Putamen (tissue), 1 donor: ENCODE data around the gene NUP62.

Experiments
- DNase-seq: peaks from one replicate; pipeline ENCODE4 v3.0.0-alpha.2; 2016; ENCODE audit warnings: low spot score

The NUP62 gene

DNA sequence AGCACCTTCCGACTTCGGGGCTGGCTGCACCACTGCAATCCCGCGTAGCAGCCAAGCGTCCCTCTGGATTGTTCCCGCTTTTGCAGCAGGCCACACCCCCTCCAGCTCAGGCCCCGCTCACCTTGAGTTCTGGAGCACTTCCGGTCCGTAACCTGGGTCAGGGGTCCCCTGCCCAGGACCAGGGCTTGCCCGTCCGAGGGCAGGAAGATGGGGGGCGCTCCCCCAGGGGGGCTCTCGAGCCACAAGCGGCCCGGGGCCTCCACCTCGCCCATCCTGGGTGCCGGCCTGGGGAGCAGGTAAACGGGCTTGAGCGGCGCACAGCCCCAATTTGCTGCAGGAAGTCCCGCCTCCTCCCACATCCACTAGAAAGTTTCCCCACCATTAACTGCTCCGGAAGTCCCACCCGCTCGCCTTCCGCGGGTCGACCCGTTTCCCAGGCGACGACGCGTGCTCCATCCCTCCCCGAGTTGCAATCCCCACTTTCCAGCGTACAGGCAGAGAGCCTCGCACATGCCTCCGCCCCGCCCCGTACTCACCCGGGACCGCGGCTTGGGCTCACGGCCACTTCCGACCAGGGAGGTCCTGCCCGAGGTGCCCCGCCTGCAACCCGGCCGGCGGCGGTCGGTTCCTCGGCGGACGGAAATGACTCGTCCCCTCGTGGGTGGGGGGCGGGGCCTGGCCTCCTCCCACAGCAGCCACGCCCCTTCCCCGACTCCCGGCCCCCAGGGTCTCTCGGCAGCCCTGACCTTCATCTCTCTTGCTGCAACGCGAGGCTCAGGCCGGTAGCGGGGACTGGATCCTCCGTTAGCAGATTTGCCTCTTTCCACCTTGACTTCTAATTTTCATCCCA is 62.1 kb downstream of the NUP62 start, which contains the start of gene PNKP:
Gene PNKP (minus strand): TSS at position 644 of the 850 bp plus-strand sequence. CDS start 372 bp downstream, at position 272.
- DNase-seq: peak; percentile 92

DNA sequence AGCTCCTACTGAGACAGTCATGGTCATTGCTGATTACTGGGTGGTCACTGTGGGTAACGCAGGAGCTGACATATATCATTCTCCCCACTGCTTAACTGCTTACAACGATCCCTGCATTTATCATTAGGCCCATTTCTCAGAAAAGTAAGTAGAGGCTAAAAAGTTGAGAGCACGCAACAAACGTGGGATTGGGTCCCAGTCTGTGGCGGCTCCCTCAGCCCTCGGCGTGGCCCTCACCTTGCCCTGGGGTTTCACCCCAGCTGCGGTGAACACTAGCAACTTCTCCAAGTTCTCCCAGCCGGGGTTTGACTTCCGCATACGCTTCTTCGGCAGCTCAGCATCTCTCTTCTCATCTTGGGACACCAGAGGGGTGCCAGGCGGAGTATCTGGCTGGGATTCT is 64.4 kb downstream of the NUP62 start:
- DNase-seq: no peak

DNA sequence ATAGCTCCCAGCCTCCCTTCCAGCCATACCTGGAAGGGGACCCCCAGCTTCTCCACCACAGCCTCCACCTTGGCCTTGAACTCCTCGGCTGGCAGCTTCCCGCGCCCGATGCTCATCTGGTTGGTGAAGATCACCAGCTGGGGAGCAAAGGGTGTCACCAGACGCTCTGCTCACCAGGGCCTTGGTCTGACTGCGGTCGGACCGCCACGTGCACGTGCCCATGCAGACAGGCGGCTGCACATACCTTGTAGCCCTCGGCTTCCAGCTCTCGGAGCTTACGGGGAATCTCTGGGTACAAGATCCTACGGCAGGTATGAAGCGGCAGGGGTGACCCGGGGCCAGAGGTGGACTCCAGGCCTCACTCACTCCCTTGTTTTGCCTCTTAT is 65.4 kb downstream of the NUP62 start:
- DNase-seq: no peak

DNA sequence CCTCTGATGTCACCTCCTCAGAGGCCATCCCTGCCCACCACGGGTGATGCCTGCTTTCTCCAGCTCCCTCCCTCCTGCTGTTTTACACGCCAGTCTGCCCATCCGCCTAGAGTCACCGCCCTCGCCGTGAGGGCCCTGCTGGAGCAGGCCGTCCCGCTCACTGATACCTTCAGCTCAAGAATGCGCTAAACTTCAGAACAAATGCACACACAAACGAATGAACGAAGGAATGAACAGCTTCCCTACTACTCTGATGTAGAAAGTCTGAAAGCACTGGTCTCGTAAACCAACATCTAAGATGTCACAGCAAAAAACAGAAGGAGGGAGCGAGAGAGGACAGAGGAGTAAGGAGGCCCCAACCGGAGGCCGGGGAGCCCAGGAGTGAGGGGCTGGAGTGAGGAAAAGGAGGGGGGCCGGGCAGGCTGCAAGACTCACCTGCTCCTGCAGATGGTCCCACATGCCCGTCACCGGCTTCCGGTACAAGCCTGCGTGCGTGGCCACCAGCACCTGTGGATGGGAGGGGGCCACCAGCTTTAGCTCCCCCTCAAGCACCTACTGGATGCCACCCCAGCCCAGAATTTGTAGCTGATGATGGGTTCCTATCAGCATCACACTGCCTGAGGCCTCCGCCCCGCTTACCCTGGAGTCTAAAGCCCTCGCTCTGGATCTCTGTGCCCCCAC is 65.9 kb downstream of the NUP62 start:
- DNase-seq: no peak

DNA sequence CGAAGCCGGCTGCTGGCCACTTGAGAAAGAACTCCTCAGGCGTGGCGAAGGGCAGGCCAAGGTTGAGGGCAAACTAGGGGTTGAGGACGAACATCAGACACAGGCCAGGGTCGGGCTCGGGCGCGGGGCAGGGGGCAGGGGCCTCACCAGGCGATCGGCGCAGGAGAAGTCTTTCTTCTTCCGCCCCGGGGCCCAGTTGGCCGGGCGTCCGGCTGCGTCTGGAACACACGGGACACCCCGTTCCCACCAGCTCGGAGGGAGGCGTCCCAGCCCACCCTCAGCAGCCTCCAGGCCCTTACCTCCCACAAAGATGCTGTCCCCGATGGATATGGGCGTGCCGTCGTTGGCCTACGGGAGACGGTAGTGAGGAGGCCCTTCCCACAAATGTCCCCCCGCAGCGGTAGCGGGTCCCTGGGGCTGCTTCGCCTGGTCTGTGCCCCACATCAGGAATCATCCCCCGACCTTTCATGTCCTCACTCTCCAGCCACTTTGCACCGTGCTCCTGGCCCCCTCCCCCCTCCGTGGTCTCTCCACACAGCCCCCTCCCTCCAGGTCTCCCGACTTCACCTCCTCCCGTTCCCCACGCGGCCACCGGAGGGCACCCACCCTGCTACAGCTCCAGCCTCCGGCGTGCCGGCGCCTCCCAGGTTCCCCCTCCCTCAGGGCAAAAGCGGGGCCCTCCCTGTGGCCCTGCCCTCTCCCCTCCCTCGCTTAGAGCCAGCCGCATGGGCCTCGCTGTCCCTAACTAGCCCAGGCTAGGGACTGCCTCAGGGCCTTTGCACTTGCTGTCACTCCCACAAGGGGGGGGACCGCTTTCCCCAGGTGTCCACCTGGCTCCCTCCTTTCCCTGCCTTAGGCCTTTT is 66.7 kb downstream of the NUP62 start:
- DNase-seq: no peak

DNA sequence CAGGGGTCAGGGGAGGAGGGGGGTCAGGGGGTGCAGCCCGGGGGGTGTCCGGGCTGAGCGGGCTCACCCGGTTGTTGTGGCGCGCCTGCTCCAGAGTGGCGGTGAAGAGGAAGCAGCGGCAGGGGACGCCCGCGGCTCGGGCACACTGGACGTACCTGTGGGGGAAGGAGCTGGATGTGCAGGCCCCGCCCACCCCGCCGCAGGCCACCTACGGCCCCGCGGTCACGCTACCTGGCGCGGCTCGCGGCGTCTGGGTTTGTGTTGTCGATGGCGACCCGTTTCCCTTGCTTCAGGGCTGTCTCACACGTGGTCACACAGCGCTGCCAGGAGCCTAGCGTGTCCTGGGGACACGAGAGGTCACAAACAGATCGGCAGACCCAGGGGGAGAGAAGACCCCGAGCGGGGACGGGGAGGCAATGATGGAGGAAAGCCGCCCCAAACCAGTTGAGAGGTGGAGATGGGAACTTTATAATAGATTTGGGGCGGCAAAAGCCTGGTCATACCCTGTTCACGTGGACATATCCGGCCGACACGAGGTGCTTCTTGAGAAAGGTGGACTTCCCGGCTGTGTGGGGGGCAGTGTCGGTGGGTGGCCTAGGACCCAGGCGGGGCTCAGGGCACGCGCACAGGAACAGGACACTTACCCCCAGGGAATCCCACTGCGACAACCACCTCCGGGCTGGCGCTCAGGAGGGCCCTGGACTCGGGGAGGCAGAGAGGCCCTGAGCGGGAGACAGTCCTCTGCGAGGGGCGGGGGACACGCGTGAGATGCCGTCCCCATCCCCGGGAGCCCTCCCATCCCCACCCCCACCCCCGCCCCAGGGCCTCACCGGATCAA is 67.5 kb downstream of the NUP62 start:
- DNase-seq: no peak

DNA sequence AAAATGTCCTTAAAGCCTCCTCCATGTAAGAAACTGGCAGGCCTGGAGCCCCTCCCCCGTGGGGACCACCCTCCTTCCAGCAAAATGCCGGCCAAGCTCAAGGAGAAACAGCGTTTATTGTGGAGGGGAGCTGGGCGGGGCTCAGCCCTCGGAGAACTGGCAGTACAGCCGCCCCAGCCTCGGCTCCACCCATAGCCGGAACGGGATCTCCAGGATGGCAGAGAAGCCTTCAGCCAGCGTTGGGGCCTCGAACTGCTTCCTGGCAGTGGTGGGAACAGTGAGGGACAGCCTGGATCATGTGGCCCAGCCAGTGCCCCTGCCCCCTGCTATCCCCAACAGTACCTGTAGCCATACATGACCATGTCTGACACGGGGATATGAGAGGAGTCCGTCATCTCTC is 68.2 kb downstream of the NUP62 start:
- no peak for DNase-seq

DNA sequence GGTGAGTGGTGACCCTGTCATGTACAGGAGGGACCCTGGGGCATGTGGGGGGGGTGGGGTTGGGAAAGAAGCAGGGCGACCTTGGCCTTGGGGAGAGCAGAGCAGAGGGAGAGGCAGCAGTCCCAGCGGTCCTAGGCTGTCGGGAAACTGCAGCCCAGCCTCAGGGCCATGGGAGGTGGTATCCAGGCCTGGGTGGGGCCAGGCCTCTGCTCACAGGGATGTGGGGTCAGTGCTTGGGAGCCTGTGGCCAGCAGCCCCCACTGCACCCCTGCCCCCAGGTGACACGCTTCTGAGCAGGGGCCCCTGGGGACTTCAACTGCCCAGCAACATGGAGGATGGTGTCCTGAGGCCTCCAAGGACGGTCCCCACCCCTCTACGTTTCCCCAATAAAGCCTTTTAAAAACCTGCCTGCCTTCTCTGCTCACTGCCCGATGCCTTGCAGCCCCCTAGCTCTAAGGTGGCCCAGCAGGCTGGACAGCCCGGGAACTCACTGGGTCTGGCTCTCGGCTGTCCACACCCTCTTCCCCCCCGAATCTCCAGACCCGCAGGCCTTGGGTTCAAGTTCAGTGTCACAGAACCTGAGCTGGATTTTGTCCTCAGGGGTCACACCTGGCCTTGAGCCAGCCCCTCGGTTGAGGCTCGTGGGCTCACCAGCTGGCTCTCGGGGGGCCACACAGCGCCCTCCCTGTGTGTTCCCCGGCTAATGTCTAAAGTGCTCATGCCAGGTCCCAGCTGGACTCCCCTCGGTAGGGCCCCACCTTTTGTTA is 68.8 kb downstream of the NUP62 start:
- no peak for DNase-seq

DNA sequence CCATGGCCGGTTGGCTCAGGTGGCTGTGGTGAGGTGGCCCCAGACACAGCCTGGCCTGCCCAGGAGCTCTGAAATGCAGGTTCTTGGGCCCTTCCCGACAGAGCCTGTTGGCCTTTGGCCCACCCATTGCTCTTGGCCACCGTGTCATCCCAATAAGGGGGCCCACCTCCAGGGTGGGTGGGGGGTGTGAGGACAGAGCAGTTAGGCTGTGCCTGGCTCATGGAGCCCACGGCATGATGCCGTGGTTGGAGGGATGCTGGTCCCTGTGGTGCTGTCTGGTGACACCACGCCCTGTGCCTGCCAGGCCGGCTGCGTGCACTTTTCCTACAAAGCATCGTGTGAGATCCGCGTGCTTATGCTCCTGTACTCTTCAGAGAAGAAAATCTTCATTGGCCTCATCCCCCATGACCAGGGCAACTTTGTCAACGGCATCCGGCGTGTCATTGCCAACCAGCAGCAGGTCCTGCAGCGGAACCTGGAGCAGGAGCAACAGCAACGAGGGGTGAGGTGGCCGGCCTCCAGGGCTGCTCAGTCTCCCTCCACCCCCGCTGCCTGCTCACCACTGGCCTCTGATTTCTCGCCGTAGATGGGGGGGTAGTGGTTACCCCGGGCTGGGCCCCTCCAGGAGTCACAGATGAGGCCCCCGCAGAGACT is 69.5 kb downstream of the NUP62 start:
- no peak for DNase-seq

DNA sequence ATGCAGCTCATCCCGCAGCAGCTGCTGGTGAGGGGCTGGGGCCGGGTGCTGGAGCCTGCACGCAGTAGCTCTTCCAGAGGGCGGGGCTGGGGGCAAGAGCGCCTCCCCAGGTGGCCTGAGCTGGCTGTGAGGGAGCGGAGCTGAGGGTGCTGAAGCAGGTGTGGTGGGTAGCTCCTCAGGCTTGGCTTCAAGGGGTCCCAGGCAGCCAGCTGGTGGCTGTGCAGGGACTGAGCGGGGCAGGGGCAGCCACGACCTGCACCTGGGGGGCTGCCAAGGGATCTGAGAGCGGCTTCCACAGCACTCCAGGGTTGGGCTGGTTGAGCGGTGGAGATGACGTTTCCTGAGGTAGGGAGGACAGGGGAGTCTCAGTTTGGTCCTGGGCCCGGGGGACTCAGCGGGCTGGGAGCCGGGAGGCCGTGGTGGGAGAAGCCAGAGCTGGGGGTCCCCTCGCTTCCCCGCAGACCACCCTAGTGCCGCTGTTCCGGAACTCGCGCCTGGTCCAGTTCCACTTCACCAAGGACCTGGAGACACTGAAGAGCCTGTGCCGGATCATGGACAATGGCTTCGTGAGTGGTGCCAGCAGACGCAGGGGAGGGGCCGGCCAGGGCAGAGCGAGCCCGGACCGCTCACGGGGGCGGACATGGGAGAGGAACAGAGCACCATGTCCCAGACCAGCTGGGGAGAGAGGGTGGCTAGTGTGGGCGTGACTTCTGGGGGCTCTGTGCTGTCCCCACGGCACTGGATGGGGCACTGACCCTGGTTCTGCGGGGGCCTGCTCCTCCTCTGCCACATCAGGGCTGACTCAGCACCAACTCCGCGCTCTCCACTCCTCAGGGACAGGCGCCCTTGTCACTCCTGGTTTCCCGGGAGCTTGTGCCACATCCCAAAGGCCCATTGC is 71.0 kb downstream of the NUP62 start:
- no peak for DNase-seq

DNA sequence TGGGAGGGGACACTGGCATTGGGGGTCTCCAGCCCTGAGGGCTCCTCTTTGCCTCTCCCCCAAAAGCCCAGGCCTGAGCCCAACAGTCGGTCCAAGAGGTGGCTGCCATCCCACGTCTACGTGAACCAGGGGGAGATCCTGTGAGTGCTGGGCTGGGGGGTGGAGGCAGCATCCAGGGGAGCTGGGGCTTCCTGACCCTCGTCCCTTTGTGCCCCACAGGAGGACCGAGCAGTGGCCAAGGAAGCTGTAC is 71.5 kb downstream of the NUP62 start:
- no peak for DNase-seq

DNA sequence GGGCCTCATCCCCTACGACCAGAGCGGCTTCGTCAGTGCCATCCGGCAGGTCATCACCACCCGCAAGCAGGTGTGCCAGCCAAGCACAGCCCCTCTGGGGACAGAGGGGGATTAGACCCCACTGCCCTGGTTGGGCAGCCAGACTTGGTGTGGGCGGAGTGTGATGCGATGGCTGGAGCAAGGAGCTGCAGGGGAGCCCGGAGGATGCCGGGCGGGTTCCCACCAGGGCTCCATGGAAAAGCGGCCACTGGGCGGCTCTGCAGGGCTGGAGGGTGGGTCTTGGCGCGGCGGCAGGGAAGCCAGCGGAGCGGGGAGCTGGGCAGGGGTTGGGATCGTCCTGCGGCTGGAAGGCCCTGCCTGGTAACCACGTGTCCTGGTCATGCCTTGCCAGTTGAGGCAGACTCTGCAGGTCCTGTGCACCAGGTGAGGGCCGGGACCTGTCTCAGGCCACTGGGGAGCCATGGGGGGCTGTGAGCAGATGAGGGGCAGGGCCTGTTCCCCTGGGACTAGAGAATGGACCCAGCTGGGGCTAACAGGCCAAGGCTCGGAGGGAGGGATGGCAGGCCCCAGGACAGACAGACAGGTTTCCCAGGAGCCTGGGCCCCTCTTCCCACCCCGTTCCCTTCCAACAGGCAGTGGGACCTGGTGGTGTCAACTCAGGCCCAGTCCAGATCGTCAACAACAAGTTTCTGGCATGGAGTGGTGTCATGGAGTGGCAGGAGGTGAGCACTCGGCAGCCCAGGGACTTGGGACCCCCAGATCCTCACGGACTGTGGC is 72.1 kb downstream of the NUP62 start:
- no peak for DNase-seq
